OCI-LY1 (cell line): ENCODE results near the gene DDX10.

Experiments used
- H2AFZ ChIP-seq: fragments of 200-600 bp; sonication (generic), shearing (Covaris generic); 2 replicates; pipeline ENCODE4 v1.6.0; 2014; ENCODE audit warnings: antibody characterized with exemption, mild to moderate bottlenecking, low read length
- H3F3A ChIP-seq: fragments of 200-600 bp; sonication (generic), shearing (Covaris generic); 2 replicates; pipeline ENCODE4 v1.6.0; 2014; ENCODE audit warnings: mild to moderate bottlenecking, antibody characterized with exemption, low read length, moderate library complexity; ENCODE audit not compliant: insufficient read depth
- H3K27ac ChIP-seq: fragments of 200-600 bp; sonication (generic); 2 replicates; pipeline ENCODE4 v1.5.1; 2014; ENCODE audit warnings: low read length, mixed run types, mild to moderate bottlenecking, low read depth; ENCODE audit not compliant: poor library complexity, severe bottlenecking
- H3K27me3 ChIP-seq: fragments of 200-600 bp; sonication (generic); 2 replicates; pipeline ENCODE4 v1.6.0; 2014; ENCODE audit warnings: antibody characterized with exemption, mild to moderate bottlenecking, low read length, moderate library complexity; ENCODE audit not compliant: insufficient read depth
- H3K36me3 ChIP-seq: fragments of 200-600 bp; sonication (generic); 2 replicates; pipeline ENCODE4 v1.6.1; 2014; ENCODE audit warnings: mild to moderate bottlenecking, antibody characterized with exemption, low read length, moderate library complexity, mixed read lengths; ENCODE audit not compliant: insufficient read depth
- H3K4me1 ChIP-seq: fragments of 200-600 bp; sonication (generic); 2 replicates; pipeline ENCODE4 v1.5.1; 2014; ENCODE audit warnings: mild to moderate bottlenecking, low read length, moderate library complexity; ENCODE audit not compliant: insufficient read depth, severe bottlenecking
- H3K4me2 ChIP-seq: fragments of 200-600 bp; sonication (generic), shearing (Covaris generic); 2 replicates; pipeline ENCODE4 v1.6.1; 2014; ENCODE audit warnings: low read length
- H3K4me3 ChIP-seq: fragments of 200-600 bp; sonication (generic); 2 replicates; pipeline ENCODE4 v1.5.1; 2014; ENCODE audit warnings: low read length, low read depth, mild to moderate bottlenecking, mixed read lengths; ENCODE audit not compliant: poor library complexity, severe bottlenecking
- H3K79me2 ChIP-seq: fragments of 200-600 bp; shearing (Covaris generic); 2 replicates; pipeline ENCODE4 v1.6.1; 2016; ENCODE audit warnings: mixed run types, low read length, mixed read lengths; ENCODE audit not compliant: insufficient read depth
- H3K9ac ChIP-seq: fragments of 200-600 bp; sonication (generic), shearing (Covaris generic); 2 replicates; pipeline ENCODE4 v1.6.1; 2014; ENCODE audit warnings: mild to moderate bottlenecking, low read length, mixed read lengths
- H3K9me2 ChIP-seq: fragments of 200-600 bp; sonication (generic), shearing (Covaris generic); 2 replicates; pipeline ENCODE4 v1.6.1; 2014; ENCODE audit warnings: low read depth, mild to moderate bottlenecking, low read length, mixed read lengths
- H3K9me3 ChIP-seq: fragments of 200-600 bp; shearing (Covaris generic); 2 replicates; pipeline ENCODE4 v1.6.1; 2014; ENCODE audit warnings: low read length, mixed read lengths
- H4K20me1 ChIP-seq: fragments of 200-600 bp; sonication (generic), shearing (Covaris generic); 2 replicates; pipeline ENCODE4 v1.6.0; 2016; ENCODE audit warnings: mild to moderate bottlenecking, low read length; ENCODE audit not compliant: insufficient read depth
- CTCF ChIP-seq: fragments of 200-600 bp; sonication (generic), shearing (Covaris generic); IDR thresholded peaks from 2 replicates; pipeline ENCODE4 v1.5.1; 2017; ENCODE audit warnings: mild to moderate bottlenecking, antibody characterized with exemption, low read length, moderate library complexity, mixed read lengths
- EZH2 ChIP-seq: fragments of 200-600 bp; sonication (generic), shearing (Covaris generic); IDR thresholded peaks from 2 replicates; pipeline ENCODE4 v1.8.0; 2017; ENCODE audit warnings: borderline replicate concordance, mixed run types, mild to moderate bottlenecking, antibody characterized with exemption, low read length, moderate library complexity, mixed read lengths

The DDX10 gene

GRCh38 chr11:108959105-108959761 lies 294.4 kb downstream of the DDX10 start:
- Histone ChIP-seq H3K9me2 (no peaks in the 10 kb centered on the region), H3K4me2 (no peak overlapping the region), H3K4me3 (no peak overlapping the region), H3K27ac (no peak overlapping the region), H4K20me1 (no peaks in the 10 kb centered on the region), H3K9me3 (no peaks in the 10 kb centered on the region), H3K36me3 (no peaks in the 10 kb centered on the region), H2AFZ (no peak overlapping the region), H3F3A (no peaks in the 10 kb centered on the region), H3K79me2 (no peaks in the 10 kb centered on the region), H3K4me1 (no peaks in the 10 kb centered on the region), H3K27me3 (no peaks in the 10 kb centered on the region), H3K9ac (no peak overlapping the region)
- TF ChIP-seq CTCF (no peak), EZH2 (no peak)

- Histone ChIP-seq H3K79me2 (no peaks in the 10 kb centered on the region), H3K27ac (no peak overlapping the region), H3K27me3 (no peaks in the 10 kb centered on the region), H3K9me2 (no peaks in the 10 kb centered on the region), H3F3A (no peaks in the 10 kb centered on the region), H3K4me1 (no peaks in the 10 kb centered on the region), H2AFZ (no peak overlapping the region), H3K4me3 (no peak overlapping the region), H4K20me1 (no peaks in the 10 kb centered on the region), H3K36me3 (no peaks in the 10 kb centered on the region), H3K9ac (no peak overlapping the region), H3K4me2 (no peak overlapping the region), H3K9me3 (no peaks in the 10 kb centered on the region)
- no peak for TF ChIP-seq EZH2
- TF ChIP-seq CTCF = no peak
Observed at GRCh38 chr11:108959874-108960273, 295.0 kb downstream of the DDX10 start.

GRCh38 chr11:108960501-108960900 lies 295.6 kb downstream of the DDX10 start:
- H3K27ac ChIP-seq = no peak overlapping the region
- H3K9me3 ChIP-seq = no peaks in the 10 kb centered on the region
- H3K27me3 ChIP-seq = no peaks in the 10 kb centered on the region
- H3K79me2 ChIP-seq = no peaks in the 10 kb centered on the region
- no peak overlapping the region for H3K4me2 ChIP-seq
- no peak overlapping the region for H3K9ac ChIP-seq
- H3K4me3 ChIP-seq = no peak overlapping the region
- no peaks in the 10 kb centered on the region for H4K20me1 ChIP-seq
- no peaks in the 10 kb centered on the region for H3F3A ChIP-seq
- TF ChIP-seq EZH2 (no peak), CTCF (no peak)
- H3K9me2 ChIP-seq = no peaks in the 10 kb centered on the region
- no peaks in the 10 kb centered on the region for H3K36me3 ChIP-seq
- no peaks in the 10 kb centered on the region for H3K4me1 ChIP-seq
- no peak overlapping the region for H2AFZ ChIP-seq
